Mucosa of rectum (tissue), 2 donors: ENCODE results near the gene RBM24.

ENCODE experiments used
- H3K27ac ChIP-seq, 2 donors: one replicate each; pipeline ENCODE4 v1.7.0; 2013; ENCODE audit warnings: inconsistent platforms in 2 of 2, low read depth in 2 of 2, low read length in 2 of 2
- H3K27me3 ChIP-seq, 2 donors: one replicate each; pipeline ENCODE4 v1.7.0; 2013; ENCODE audit warnings: low read length in 2 of 2; ENCODE audit not compliant: control insufficient read depth in 2 of 2, insufficient read depth in 2 of 2
- H3K36me3 ChIP-seq, 2 donors: one replicate each; pipeline ENCODE4 v1.7.0; 2013; ENCODE audit warnings: low read length in 2 of 2; ENCODE audit not compliant: control insufficient read depth in 2 of 2, insufficient read depth in 2 of 2
- H3K4me1 ChIP-seq, 2 donors: one replicate each; pipeline ENCODE4 v1.7.0; 2013; ENCODE audit warnings: low read length in 2 of 2, mild to moderate bottlenecking in 1 of 2; ENCODE audit not compliant: control insufficient read depth in 2 of 2, insufficient read depth in 2 of 2
- H3K4me3 ChIP-seq, 2 donors: one replicate each; pipeline ENCODE4 v1.7.0; 2013; ENCODE audit warnings: low read length in 2 of 2
- H3K9ac ChIP-seq, 2 donors: one replicate each; pipeline ENCODE4 v1.7.0; 2013; ENCODE audit warnings: low read length in 2 of 2, low read depth in 1 of 2, mild to moderate bottlenecking in 1 of 2
- H3K9me3 ChIP-seq, 2 donors: one replicate each; pipeline ENCODE4 v1.7.0; 2013; ENCODE audit warnings: low read length in 2 of 2; ENCODE audit not compliant: control insufficient read depth in 2 of 2
- donor health status: healthy.
- donor health status: Normal muscosa, but diverticular disease.

Gene RBM24

DNA sequence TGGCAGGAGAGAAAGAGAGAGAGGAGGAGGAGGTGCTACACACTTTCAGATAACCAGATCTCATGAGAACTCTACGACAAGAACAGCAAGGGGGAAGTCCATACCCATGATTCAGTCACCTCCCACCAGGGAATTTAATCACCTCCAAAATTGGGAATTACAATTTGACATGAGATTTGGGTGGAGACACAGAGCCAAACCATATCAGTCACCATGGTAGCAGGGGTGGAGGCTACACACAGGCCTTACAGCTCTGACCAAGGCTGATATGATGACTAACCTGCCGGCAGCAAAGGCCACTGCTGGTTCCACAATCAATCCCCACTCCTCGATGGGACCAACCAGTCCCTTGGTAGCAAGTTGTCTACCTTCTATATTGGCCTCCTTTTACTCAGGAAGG lies 13.6 kb upstream of the RBM24 start:
- Histone ChIP-seq H3K4me1 (peaks cover 2 to 9% of the 10 kb centered on the region in 2 donors), H3K36me3 (no peaks in the 10 kb centered on the region), H3K27ac (no peak overlapping the region), H3K27me3 (no peaks in the 10 kb centered on the region), H3K4me3 (no peak overlapping the region), H3K9ac (no peak overlapping the region), H3K9me3 (no peaks in the 10 kb centered on the region)

- Histone ChIP-seq H3K27me3 (no peaks in the 10 kb centered on the region), H3K9ac (no peak overlapping the region), H3K4me1 (peaks cover 2 to 9% of the 10 kb centered on the region in 2 donors), H3K9me3 (no peaks in the 10 kb centered on the region), H3K36me3 (no peaks in the 10 kb centered on the region), H3K4me3 (no peak overlapping the region), H3K27ac (no peak overlapping the region)
These were observed 13.0 kb upstream of the RBM24 start for GRCh38 chr6:17268114-17268513.

DNA sequence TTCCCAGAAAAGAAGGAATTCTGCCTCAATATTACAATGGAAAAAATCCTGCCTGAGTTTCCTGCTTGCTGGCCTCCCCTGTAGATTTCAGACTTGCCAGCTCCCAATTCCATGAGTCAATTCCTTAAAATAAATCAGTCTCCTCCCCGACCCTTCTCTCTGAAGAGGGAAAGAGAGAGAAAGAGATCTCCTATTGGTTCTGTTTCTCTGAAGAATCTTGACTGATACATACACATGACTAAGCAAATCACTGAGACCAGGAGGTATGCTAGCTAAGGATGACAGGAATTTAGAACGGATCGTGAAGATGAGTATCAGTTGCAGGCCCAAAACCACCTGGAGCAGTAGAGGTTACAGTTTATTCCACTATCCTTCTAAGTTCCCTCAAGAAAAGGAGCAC lies 11.3 kb upstream of the RBM24 start:
- H3K9ac ChIP-seq, result no peak overlapping the region
- no peaks in the 10 kb centered on the region for H3K36me3 ChIP-seq
- H3K4me1 ChIP-seq, result peaks cover 2 to 9% of the 10 kb centered on the region in 2 donors
- no peaks in the 10 kb centered on the region for H3K9me3 ChIP-seq
- H3K4me3 ChIP-seq, result no peak overlapping the region
- H3K27me3 ChIP-seq, result no peaks in the 10 kb centered on the region
- H3K27ac ChIP-seq, result no peak overlapping the region

GRCh38 chr6:17271628-17272027 lies 9.5 kb upstream of the RBM24 start:
- Histone ChIP-seq H3K4me1 (peaks cover 2 to 9% of the 10 kb centered on the region in 2 donors), H3K27ac (peak overlapping the region; percentile 14 to 31), H3K4me3 (no peak overlapping the region), H3K9ac (no peak overlapping the region), H3K27me3 (no peaks in the 10 kb centered on the region), H3K36me3 (no peaks in the 10 kb centered on the region), H3K9me3 (no peaks in the 10 kb centered on the region)

DNA sequence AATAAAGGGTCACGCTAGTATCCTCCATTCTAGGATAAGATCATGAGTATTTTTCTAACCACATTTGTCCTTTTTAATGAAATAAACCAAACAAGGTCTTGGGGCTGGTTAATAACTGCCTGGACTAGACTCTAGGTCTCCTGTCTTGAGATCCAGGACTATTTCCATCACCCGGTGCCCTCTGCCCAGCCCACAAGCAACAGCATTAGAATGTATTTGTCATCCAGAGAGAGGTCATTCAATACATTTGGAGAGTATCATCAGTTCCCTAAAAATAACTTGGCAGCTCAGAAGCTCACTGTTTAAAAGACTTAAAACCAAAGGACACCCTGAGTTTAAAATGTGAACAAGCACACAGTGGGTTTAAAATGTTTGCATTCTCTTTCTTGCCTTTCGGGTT lies 4.4 kb upstream of the RBM24 start:
- no peak overlapping the region for H3K9ac ChIP-seq
- no peak overlapping the region for H3K27ac ChIP-seq
- no peaks in the 10 kb centered on the region for H3K27me3 ChIP-seq
- H3K4me1 ChIP-seq, result peaks cover 2 to 4% of the 10 kb centered on the region in 2 donors
- no peaks in the 10 kb centered on the region for H3K9me3 ChIP-seq
- no peaks in the 10 kb centered on the region for H3K36me3 ChIP-seq
- no peak overlapping the region for H3K4me3 ChIP-seq

GRCh38 chr6:17277256-17277655 lies 3.9 kb upstream of the RBM24 start:
- Histone ChIP-seq H3K9ac (no peak overlapping the region), H3K36me3 (no peaks in the 10 kb centered on the region), H3K4me3 (no peak overlapping the region), H3K27me3 (no peaks in the 10 kb centered on the region), H3K9me3 (no peaks in the 10 kb centered on the region), H3K4me1 (peaks cover 4 to 5% of the 10 kb centered on the region in 2 donors), H3K27ac (no peak overlapping the region)

DNA sequence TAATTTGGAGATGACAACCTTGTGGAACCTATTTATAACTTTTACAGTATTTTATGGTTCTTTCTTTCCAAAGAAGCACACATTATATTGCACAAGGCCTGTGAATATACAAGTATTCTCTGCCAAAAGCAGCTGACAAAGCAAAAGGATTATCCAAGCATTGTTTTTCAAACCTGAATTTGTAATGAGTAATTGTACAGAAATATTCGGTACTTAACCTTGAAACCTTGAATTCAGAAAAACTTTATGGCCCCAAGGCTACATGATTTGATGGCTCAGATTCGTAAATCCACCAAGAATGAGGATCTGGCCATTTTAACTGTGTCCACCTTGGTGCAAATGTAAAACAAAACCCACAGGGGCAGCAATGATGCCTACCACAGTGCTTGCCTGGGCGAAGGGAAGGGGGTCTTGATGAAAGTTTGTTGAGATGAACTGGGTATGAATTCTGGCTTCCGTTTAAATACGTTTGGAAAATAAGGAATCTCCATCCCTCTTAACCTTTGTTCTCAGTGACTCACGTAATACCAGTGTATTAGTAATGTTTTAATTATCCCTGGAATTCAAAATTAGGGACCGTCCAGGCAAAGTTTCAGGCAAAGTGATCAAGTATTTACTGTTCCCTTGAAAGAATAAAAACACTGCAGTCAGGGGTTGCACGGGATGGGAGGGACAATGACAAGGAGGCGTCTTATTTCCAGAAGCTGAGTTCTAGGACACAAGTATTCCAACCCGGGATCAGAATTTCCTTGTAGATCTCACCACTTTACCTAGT lies 2.7 kb upstream of the RBM24 start:
- Histone ChIP-seq H3K27me3 (no peaks in the 10 kb centered on the region), H3K27ac (no peak overlapping the region)

DNA sequence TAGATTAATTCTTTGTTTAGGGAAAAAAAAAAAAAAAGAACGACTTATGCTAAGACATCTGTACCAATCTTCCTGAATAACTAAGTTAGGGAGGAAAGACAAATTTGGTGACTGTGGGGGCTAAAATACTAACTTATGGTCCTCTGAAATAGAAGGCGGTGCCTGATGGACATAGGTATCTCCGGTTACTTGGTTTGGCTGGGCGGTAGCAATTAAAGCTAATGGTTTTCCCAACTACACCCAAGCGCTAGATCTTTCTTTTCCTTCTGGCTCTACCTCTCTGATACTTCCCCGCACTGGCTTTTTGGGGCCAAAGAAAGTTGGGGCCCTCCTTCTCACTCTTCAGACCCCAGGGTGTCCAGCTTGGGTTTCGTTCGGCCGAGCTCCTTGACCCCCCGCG lies 1.0 kb upstream of the RBM24 start:
- peaks cover 4 to 5% of the 10 kb centered on the region in 2 donors for H3K4me1 ChIP-seq
- H3K27me3 ChIP-seq, result no peaks in the 10 kb centered on the region
- no peaks in the 10 kb centered on the region for H3K36me3 ChIP-seq
- peak overlapping the region in 1 of 2 donors; percentile 96 for H3K9ac ChIP-seq
- peak overlapping the region; percentile 32 to 39 for H3K27ac ChIP-seq
- H3K9me3 ChIP-seq, result no peaks in the 10 kb centered on the region
- no peak overlapping the region for H3K4me3 ChIP-seq

More for the DNA sequence above, 2.7 kb upstream of the RBM24 start:
- H3K9ac ChIP-seq, result no peak overlapping the region
- H3K9me3 ChIP-seq, result no peaks in the 10 kb centered on the region
- no peak overlapping the region for H3K4me3 ChIP-seq
- no peaks in the 10 kb centered on the region for H3K36me3 ChIP-seq
- peaks cover 4 to 5% of the 10 kb centered on the region in 2 donors for H3K4me1 ChIP-seq

DNA sequence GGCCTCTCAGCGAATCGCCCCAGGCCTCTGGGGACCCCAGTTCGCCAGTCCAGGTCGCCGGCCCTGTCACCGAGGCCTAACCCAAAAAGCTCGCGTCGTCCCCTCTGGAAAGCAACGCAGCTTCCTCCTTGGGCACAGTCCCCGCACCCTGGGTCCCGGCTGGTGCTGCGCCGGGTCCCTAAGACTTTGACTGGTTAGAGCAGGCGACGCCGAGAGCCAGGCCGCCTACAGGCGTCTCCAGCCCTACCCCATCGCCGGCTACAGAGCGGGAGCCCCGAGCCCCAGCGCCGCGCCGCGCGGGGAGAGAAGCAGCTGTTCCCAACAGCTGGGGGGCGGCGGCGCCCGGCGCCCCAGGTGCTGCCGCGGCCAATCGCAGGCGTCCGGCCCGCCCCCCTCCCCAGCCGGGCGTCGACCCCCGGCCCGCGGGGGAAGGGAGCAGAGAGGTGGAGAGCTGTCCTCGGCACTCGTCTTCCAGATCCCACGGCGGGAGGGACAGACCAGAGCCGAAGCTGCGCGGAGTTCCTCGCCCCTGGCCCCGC lies 540 bp upstream of the RBM24 start:
- H3K9ac ChIP-seq, result peak overlapping the region in 1 of 2 donors; percentile 96

More for the DNA sequence above, 540 bp upstream of the RBM24 start:
- Histone ChIP-seq H3K4me1 (peaks cover 4 to 5% of the 10 kb centered on the region in 2 donors), H3K27me3 (no peaks in the 10 kb centered on the region), H3K9me3 (no peaks in the 10 kb centered on the region), H3K4me3 (peak overlapping the region; percentile 53 to 91), H3K27ac (peak overlapping the region; percentile 32 to 39), H3K36me3 (no peaks in the 10 kb centered on the region)
